ENCODE results near the gene IGFN1.

DNA sequence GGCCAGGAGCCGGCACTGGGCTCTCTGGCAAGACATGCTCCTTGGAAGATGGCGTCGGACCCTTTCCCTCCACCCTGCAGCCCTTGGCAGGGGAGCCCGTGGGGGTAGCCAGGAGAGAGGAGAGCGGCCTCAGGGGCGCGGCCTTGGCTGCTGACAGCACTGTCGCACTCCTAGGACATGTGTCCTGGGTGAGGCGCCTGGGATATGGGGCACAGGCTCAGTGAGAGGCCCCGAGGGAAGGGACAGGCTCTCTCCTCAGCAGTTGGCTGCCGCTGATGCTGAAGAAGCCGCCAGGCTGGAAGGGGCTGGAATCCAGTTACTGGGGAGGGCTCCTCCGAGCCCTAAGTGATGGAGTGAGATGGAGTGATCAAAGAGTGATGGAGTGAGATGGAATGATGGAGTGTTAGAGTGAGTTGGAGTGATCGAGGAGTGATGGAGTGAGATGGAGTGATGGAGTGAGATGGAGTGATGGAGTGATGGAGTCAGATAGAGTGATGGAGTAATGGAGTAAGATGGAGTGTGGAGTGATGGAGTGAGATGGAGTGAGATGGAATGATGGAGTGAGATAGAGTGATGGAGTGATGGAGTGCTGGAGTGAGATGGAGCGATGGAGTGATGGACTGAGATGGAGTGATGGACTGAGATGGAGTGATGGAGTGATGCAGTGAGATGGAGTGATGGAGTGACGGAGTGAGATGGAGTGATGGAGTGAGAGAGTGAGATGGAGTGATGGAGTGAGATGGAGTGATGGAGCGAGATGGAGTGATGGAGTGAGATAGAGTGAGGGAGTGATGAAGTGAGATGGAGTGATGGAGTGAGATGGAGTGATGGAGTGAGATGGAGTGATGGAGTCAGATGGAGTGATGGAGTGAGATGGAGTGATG, 65.1 kb downstream of the IGFN1 start:
- TF ChIP-seq, protein P1, sequence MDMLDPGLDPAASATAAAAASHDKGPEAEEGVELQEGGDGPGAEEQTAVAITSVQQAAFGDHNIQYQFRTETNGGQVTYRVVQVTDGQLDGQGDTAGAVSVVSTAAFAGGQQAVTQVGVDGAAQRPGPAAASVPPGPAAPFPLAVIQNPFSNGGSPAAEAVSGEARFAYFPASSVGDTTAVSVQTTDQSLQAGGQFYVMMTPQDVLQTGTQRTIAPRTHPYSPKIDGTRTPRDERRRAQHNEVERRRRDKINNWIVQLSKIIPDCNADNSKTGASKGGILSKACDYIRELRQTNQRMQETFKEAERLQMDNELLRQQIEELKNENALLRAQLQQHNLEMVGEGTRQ (IDR thresholded peaks at IDR 0.05; ENCODE audit: low read depth, low read length): no peak
- TF ChIP-seq, protein P2, sequence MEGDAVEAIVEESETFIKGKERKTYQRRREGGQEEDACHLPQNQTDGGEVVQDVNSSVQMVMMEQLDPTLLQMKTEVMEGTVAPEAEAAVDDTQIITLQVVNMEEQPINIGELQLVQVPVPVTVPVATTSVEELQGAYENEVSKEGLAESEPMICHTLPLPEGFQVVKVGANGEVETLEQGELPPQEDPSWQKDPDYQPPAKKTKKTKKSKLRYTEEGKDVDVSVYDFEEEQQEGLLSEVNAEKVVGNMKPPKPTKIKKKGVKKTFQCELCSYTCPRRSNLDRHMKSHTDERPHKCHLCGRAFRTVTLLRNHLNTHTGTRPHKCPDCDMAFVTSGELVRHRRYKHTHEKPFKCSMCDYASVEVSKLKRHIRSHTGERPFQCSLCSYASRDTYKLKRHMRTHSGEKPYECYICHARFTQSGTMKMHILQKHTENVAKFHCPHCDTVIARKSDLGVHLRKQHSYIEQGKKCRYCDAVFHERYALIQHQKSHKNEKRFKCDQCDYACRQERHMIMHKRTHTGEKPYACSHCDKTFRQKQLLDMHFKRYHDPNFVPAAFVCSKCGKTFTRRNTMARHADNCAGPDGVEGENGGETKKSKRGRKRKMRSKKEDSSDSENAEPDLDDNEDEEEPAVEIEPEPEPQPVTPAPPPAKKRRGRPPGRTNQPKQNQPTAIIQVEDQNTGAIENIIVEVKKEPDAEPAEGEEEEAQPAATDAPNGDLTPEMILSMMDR (conservative IDR thresholded peaks at IDR 0.05; ENCODE audit: low read depth, low read length): no peak
- no peak for TF ChIP-seq RAD21 (IDR thresholded peaks at IDR 0.05; ENCODE audit: low read length)
- TF ChIP-seq POLR2A (IDR thresholded peaks at IDR 0.05; ENCODE audit: low read depth, low read length): no peak
- TF ChIP-seq MAZ (IDR thresholded peaks at IDR 0.05; ENCODE audit: borderline replicate concordance, low read depth, low read length): no peak
- TF ChIP-seq, protein P3, sequence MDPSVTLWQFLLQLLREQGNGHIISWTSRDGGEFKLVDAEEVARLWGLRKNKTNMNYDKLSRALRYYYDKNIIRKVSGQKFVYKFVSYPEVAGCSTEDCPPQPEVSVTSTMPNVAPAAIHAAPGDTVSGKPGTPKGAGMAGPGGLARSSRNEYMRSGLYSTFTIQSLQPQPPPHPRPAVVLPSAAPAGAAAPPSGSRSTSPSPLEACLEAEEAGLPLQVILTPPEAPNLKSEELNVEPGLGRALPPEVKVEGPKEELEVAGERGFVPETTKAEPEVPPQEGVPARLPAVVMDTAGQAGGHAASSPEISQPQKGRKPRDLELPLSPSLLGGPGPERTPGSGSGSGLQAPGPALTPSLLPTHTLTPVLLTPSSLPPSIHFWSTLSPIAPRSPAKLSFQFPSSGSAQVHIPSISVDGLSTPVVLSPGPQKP (IDR thresholded peaks at IDR 0.05; ENCODE audit: borderline replicate concordance, low read depth, low read length): no peak
- TF ChIP-seq CHD1 (IDR thresholded peaks at IDR 0.05; ENCODE audit: low read depth, low read length): no peak
- no peak for TF ChIP-seq RFX5 (IDR thresholded peaks at IDR 0.05; ENCODE audit: low read depth, low read length)
- TF ChIP-seq MXI1 (IDR thresholded peaks at IDR 0.05; ENCODE audit: borderline replicate concordance, low read depth, low read length): no peak
- no peak for TF ChIP-seq CEBPB (IDR thresholded peaks at IDR 0.05; ENCODE audit: low read depth, low read length)
- no peak for TF ChIP-seq SMC3 (IDR thresholded peaks at IDR 0.05; ENCODE audit: low read depth, low read length)
- no peak for TF ChIP-seq FOS (IDR thresholded peaks at IDR 0.05; ENCODE audit: low read depth, low read length)
